Testis (tissue), 3 donors: ENCODE measurements around the gene MANF. TPM values are rescaled to one million over a fixed set of nuclear protein-coding genes. Genes with fewer than 3 reads are reported as not detected.

Source experiments
- DNase-seq: peaks from one replicate; pipeline ENCODE4 v3.0.0-alpha.2; 2019
- H3K27ac ChIP-seq, 2 donors: fragments of 200-600 bp; sonication (generic); one replicate each; pipeline ENCODE4 v1.5.1; 2019
- H3K27me3 ChIP-seq: fragments of 200-600 bp; sonication (generic); one replicate; pipeline ENCODE4 v1.5.1; 2019
- H3K36me3 ChIP-seq: fragments of 200-600 bp; sonication (generic); one replicate; pipeline ENCODE4 v1.5.1; 2017; ENCODE audit warnings: low read depth; ENCODE audit errors: missing control alignments
- H3K4me1 ChIP-seq: fragments of 200-600 bp; sonication (generic); one replicate; pipeline ENCODE4 v1.5.1; 2019
- H3K4me3 ChIP-seq, 2 donors: fragments of 200-600 bp; sonication (generic); one replicate each; pipeline ENCODE4 v1.5.1; 2017 to 2019
- H3K9me3 ChIP-seq: fragments of 200-600 bp; sonication (generic); one replicate; pipeline ENCODE4 v1.5.1; 2017
- POLR2A ChIP-seq: fragments of 450-650 bp; IDR thresholded peaks from one replicate; pipeline ENCODE4 v1.6.1; 2017; ENCODE audit warnings: antibody characterized with exemption, mild to moderate bottlenecking, moderate library complexity
- WGBS, 2 donors: methylation state at CpG; one replicate each; pipeline ENCODE4 v1.1.5; 2018; 5-methylcytosine and 5-hydroxymethylcytosine counted together
- intact Hi-C: fragments of 100-400 bp; cut with DNase I; formaldehyde crosslinking; loops from one replicate; pipeline ENCODE4 v1.15.1; 2023; ENCODE audit warnings: low total_unique reads
- polyA plus RNA-seq: library from polyadenylated mRNA; stranded (reverse); fragments of 350-450 nt; fragmentation: Illumina TruSeq; extraction: RNeasy Lipid Tissue Mini Kit (QIAGEN cat#74804); gene quantifications from one replicate; pipeline ENCODE4 v1.2.3, GENCODE V29; 2014; ENCODE audit warnings: low read depth, low replicate concordance; ENCODE audit not compliant: insufficient read depth
- total RNA-seq, 2 donors: library from RNA; depleted of rRNA; stranded (reverse); fragments of >200 nt; gene quantifications; one replicate each; pipeline ENCODE4 v1.2.3, GENCODE V29; 2016
- TF ChIP-seq, protein P1 (sequence below), 3 experiments: fragments of 450-650 bp in 2 of 3; fragments of 200-600 bp in 1 of 3; sonication (generic) in 1 of 3; IDR thresholded peaks; one replicate each; pipeline ENCODE4 v1.5.1; 2016 to 2019; ENCODE audit warnings: antibody characterized with exemption in 3 of 3, mild to moderate bottlenecking in 2 of 3, moderate library complexity in 1 of 3

MANF gene
- total and polyA plus RNA-seq, 3 donors from 2014 or later: 48.6 to 167 (median 62.8) TPM

DNA sequence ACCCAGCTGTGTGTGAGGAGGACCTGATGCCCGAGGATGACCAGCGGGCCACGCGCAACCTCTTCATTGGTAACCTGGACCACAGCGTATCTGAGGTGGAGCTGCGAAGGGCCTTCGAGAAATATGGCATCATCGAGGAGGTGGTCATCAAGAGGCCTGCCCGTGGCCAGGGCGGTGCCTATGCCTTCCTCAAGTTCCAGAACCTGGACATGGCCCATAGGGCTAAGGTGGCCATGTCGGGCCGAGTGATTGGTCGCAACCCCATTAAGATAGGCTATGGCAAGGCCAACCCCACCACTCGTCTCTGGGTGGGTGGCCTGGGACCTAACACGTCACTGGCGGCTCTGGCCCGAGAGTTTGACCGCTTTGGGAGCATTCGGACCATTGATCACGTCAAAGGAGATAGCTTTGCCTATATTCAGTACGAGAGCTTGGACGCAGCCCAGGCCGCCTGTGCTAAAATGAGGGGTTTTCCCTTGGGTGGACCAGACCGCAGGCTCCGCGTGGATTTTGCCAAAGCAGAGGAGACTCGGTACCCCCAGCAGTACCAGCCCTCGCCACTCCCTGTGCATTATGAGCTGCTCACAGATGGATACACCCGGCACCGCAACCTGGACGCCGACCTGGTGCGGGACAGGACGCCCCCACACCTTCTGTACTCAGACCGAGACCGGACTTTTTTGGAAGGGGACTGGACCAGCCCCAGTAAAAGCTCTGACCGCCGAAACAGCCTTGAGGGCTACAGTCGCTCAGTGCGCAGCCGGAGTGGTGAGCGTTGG is 7.5 kb downstream of the MANF start:
- Histone ChIP-seq H3K36me3 (no peaks in the 10 kb centered on the region), H3K27me3 (no peaks in the 10 kb centered on the region), H3K4me3 (peak overlapping the region in 1 of 2 donors; percentile 68), H3K4me1 (peaks cover 36% of the 10 kb centered on the region), H3K9me3 (no peaks in the 10 kb centered on the region), H3K27ac (peak overlapping the region; percentile 79 to 91)
- no peak for DNase-seq
- 60 to 73% methylated on average over 1 to 42 of the region's 42 CpGs for WGBS, 2 donors
- no peak for TF ChIP-seq POLR2A
- TF ChIP-seq, protein P1, sequence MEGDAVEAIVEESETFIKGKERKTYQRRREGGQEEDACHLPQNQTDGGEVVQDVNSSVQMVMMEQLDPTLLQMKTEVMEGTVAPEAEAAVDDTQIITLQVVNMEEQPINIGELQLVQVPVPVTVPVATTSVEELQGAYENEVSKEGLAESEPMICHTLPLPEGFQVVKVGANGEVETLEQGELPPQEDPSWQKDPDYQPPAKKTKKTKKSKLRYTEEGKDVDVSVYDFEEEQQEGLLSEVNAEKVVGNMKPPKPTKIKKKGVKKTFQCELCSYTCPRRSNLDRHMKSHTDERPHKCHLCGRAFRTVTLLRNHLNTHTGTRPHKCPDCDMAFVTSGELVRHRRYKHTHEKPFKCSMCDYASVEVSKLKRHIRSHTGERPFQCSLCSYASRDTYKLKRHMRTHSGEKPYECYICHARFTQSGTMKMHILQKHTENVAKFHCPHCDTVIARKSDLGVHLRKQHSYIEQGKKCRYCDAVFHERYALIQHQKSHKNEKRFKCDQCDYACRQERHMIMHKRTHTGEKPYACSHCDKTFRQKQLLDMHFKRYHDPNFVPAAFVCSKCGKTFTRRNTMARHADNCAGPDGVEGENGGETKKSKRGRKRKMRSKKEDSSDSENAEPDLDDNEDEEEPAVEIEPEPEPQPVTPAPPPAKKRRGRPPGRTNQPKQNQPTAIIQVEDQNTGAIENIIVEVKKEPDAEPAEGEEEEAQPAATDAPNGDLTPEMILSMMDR (IDR thresholded peaks at IDR 0.05): no peak
- intact Hi-C loops: loop anchor here (10.0 kb wide), 2 partner anchors 102 to 272 kb away; no protein-coding TSS in a partner anchor

DNA sequence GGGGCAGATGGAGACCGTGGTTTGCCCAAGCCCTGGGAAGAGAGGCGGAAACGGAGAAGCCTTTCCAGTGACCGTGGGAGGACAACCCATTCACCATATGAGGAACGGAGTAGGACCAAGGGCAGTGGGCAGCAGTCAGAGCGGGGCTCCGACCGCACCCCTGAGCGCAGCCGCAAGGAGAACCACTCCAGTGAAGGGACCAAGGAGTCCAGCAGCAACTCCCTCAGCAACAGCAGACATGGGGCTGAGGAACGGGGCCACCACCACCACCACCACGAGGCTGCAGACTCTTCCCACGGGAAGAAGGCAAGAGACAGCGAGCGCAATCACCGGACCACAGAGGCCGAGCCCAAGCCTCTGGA is 8.0 kb downstream of the MANF start:
- Histone ChIP-seq H3K36me3 (no peaks in the 10 kb centered on the region), H3K27me3 (no peaks in the 10 kb centered on the region), H3K27ac (no peak overlapping the region), H3K4me1 (peaks cover 36% of the 10 kb centered on the region), H3K9me3 (no peaks in the 10 kb centered on the region), H3K4me3 (no peak overlapping the region)
- TF ChIP-seq, protein P1 (IDR thresholded peaks at IDR 0.05): no peak
- no peak for TF ChIP-seq POLR2A
- DNase-seq: no peak
- intact Hi-C loops: loop anchor here (10.0 kb wide), 2 partner anchors 102 to 272 kb away; no protein-coding TSS in a partner anchor
- WGBS, 2 donors: 73 to 74% methylated on average over 8 to 17 of the region's 17 CpGs

DNA sequence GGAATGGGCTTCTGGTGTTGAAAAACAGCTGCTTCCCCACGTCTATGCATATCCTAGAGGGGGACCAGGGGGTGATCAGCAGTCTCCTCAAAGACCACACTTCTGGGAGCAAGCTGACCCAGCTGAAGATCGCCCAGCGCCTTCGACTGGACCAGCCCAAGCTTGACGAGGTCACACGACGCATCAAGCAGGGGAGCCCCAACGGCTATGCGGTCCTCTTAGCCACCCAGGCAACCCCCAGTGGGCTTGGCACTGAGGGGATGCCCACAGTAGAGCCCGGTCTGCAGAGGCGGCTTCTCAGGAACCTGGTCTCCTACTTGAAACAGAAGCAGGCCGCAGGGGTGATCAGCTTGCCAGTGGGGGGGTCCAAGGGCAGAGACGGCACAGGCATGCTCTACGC is 8.5 kb downstream of the MANF start:
- intact Hi-C loops: loop anchor here (10.0 kb wide), 2 partner anchors 101 to 271 kb away; no protein-coding TSS in a partner anchor

GRCh38 chr3:51394541-51394940 is 9.4 kb downstream of the MANF start:
- Histone ChIP-seq H3K27me3 (no peaks in the 10 kb centered on the region), H3K27ac (no peak overlapping the region), H3K36me3 (no peaks in the 10 kb centered on the region), H3K4me3 (no peak overlapping the region), H3K4me1 (peaks cover 36% of the 10 kb centered on the region), H3K9me3 (no peaks in the 10 kb centered on the region)
- DNase-seq: no peak
- intact Hi-C loops: loop anchor here (10.0 kb wide), 2 partner anchors 100 to 270 kb away; no protein-coding TSS in a partner anchor
- WGBS, 2 donors: 70 to 93% methylated on average over 5 of the region's 5 CpGs
- TF ChIP-seq, protein P1 (IDR thresholded peaks at IDR 0.05): no peak
- TF ChIP-seq POLR2A: no peak

More for the DNA sequence above, 8.5 kb downstream of the MANF start:
- Histone ChIP-seq H3K27me3 (no peaks in the 10 kb centered on the region), H3K9me3 (no peaks in the 10 kb centered on the region), H3K4me1 (peaks cover 36% of the 10 kb centered on the region), H3K36me3 (no peaks in the 10 kb centered on the region), H3K27ac (no peak overlapping the region), H3K4me3 (no peak overlapping the region)
- TF ChIP-seq, protein P1 (IDR thresholded peaks at IDR 0.05): no peak
- no peak for TF ChIP-seq POLR2A
- DNase-seq: no peak
- WGBS, 2 donors: 73 to 76% methylated on average over 3 to 14 of the region's 14 CpGs
